Nephron (organoid): ENCODE measurements around the gene TUBGCP6.

ENCODE experiments used
- H3K27ac Mint-ChIP-seq, 3 experiments: 2 replicates each; pipeline ENCODE4 v1.8.0; 2020; ENCODE audit warnings: mixed read lengths in 3 of 3, mild to moderate bottlenecking in 2 of 3, moderate library complexity in 1 of 3
- H3K27me3 Mint-ChIP-seq: 2 replicates; pipeline ENCODE4 v1.8.0; 2021; ENCODE audit warnings: low read depth, mild to moderate bottlenecking, moderate library complexity, mixed read lengths
- H3K36me3 Mint-ChIP-seq: 2 replicates; pipeline ENCODE4 v1.8.0; 2020; ENCODE audit warnings: low read depth, mixed read lengths
- H3K4me1 Mint-ChIP-seq: 2 replicates; pipeline ENCODE4 v1.8.0; 2020; ENCODE audit warnings: mixed read lengths
- H3K4me3 Mint-ChIP-seq, 3 experiments: 2 replicates each; pipeline ENCODE4 v1.8.0; 2020; ENCODE audit warnings: mild to moderate bottlenecking in 3 of 3, mixed read lengths in 3 of 3, moderate library complexity in 2 of 3
- H3K9me3 Mint-ChIP-seq: 2 replicates; pipeline ENCODE4 v1.8.0; 2020; ENCODE audit warnings: mixed read lengths
- CTCF ChIP-seq, 3 experiments: fragments of 200-600 bp; sonication (generic); IDR thresholded peaks; one replicate each; pipeline ENCODE4 v1.5.0; 2021; ENCODE audit warnings: antibody characterized with exemption in 3 of 3; ENCODE audit not compliant: unreplicated experiment in 3 of 3

TUBGCP6 gene

DNA sequence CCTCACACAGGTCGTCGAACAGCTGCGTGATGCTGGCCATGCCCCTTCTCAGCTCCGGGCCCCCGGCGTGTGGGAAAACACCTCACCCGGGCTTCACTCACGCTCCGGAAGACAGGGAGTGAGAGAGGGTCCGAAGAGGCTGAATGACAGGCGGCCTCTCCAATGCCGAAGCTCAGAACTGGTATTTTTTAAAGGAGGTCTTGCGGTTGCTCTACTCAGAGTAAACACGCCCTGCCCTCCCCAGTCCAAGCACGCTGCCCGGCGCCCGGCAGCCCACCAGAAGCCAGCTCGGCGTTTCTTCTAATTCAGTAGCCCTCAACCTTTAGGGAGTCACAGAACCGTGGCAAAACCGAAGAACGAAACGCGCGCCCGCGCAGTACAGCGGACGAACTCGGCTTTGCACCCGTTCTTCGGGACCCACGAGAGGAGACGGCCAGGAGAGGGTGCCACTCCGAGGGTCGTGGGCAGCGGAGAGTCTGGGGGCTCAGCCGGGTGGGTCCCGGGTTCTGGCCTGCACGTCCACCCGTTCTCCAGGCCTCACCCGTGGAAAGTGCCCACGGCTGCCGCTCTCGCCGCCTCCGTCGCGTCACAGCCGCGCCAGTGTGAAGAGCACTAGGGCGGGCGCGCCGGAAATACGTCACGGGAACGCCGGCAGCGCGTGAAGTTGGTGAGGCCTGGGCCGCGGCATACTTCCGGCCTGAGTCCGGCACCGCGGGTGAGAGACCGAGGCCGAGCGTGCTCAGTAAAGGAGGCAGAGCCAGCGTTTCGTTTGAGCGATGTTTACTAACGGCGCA is at the start of gene TUBGCP6:
TSS of gene TUBGCP6 (minus strand) at position 604 of the 794 bp plus-strand sequence. CDS start at position 40, 564 bp downstream.
- Mint-ChIP-seq H3K9me3 (no peaks in the 10 kb centered on the region), H3K4me3 (peak within 1 kb of the TSS; percentile 97 to 100 (median 99)), H3K36me3 (no peaks in the 10 kb centered on the region), H3K4me1 (peaks cover 23% of the 10 kb centered on the region), H3K27me3 (no peaks in the 10 kb centered on the region), H3K27ac (peak within 1 kb of the TSS; percentile 91 to 96 (median 95))
- peak; percentile 17 to 32 (median 28) for TF ChIP-seq CTCF (IDR thresholded peaks at IDR 0.05; ENCODE audit: unreplicated experiment in 3 of 3)

- no peaks in the 10 kb centered on the region for H3K27me3 Mint-ChIP-seq
- no peaks in the 10 kb centered on the region for H3K9me3 Mint-ChIP-seq
- no peak for TF ChIP-seq CTCF (IDR thresholded peaks at IDR 0.05; ENCODE audit: unreplicated experiment in 3 of 3)
- peak overlapping the region; percentile 55 to 82 (median 70) for H3K27ac Mint-ChIP-seq
- H3K4me3 Mint-ChIP-seq = peak overlapping the region; percentile 34 to 59 (median 39)
- peaks cover 19% of the 10 kb centered on the region for H3K4me1 Mint-ChIP-seq
- H3K36me3 Mint-ChIP-seq = peaks cover 4% of the 10 kb centered on the region
Observed at GRCh38 chr22:50294319-50294656, 49.5 kb upstream of the TUBGCP6 start.

GRCh38 chr22:50293441-50294318 is 48.9 kb upstream of the TUBGCP6 start:
- Mint-ChIP-seq H3K36me3 (peaks cover 4% of the 10 kb centered on the region), H3K4me3 (peak overlapping the region in 1 of 3 experiments; percentile 51), H3K27ac (peak overlapping the region; percentile 55 to 82 (median 70)), H3K4me1 (peaks cover 19% of the 10 kb centered on the region), H3K9me3 (no peaks in the 10 kb centered on the region), H3K27me3 (no peaks in the 10 kb centered on the region)
- TF ChIP-seq CTCF (IDR thresholded peaks at IDR 0.05; ENCODE audit: unreplicated experiment in 3 of 3) = no peak

- H3K4me3 Mint-ChIP-seq = peak overlapping the region; percentile 45 to 66 (median 65)
- TF ChIP-seq CTCF (IDR thresholded peaks at IDR 0.05; ENCODE audit: unreplicated experiment in 3 of 3) = no peak
- peaks cover 19% of the 10 kb centered on the region for H3K4me1 Mint-ChIP-seq
- H3K36me3 Mint-ChIP-seq = peaks cover 10% of the 10 kb centered on the region
- H3K27me3 Mint-ChIP-seq = no peaks in the 10 kb centered on the region
- H3K27ac Mint-ChIP-seq = peak overlapping the region; percentile 55 to 72 (median 66)
- H3K9me3 Mint-ChIP-seq = no peaks in the 10 kb centered on the region
Observed at GRCh38 chr22:50292643-50293440, 48.0 kb upstream of the TUBGCP6 start.

DNA sequence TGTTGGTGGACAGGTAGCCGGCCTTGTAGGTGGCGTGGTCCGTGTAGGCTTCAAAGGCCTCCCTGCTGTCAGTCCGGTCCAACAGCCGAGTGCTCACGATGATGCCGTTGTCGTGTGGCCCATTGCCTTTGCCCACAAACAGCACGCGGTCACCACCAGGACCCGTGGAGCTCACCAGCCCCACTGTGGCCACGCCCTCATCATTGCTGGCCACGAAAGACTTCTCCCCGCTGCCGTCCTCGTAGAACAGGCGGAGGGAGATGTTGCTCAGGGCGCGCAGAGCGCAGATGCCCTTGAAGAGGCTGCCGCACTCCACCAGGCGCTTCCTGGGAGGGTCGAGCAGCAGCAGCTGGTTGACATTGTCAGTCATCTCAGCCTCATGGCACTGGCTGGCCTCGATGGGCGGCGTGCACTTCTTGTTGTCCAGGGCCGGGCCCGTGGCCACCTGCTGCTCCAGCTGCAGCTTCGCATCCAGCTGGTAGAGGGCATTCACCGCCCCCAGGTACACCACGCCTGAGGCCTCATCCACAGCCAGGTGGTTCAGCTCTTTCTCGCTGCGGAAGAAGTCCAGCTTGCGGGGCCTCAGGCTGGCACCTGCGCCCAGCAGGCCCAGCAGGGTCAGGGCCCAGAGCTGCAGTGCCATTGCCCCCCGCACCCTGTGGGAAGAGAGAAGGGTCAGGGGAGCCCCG is 45.3 kb upstream of the TUBGCP6 start:
- Mint-ChIP-seq H3K27me3 (no peaks in the 10 kb centered on the region), H3K4me3 (no peak overlapping the region), H3K4me1 (peaks cover 7% of the 10 kb centered on the region), H3K36me3 (peaks cover 10% of the 10 kb centered on the region), H3K27ac (no peak overlapping the region), H3K9me3 (no peaks in the 10 kb centered on the region)
- no peak for TF ChIP-seq CTCF (IDR thresholded peaks at IDR 0.05; ENCODE audit: unreplicated experiment in 3 of 3)
